ENCODE measurements around the gene TFB1M.
"Not testable (repeated sequence)": the region's sequence is repeated elsewhere in the genome, so short reads cannot be mapped to it uniquely, and the experiment has no call there.

The TFB1M gene

DNA sequence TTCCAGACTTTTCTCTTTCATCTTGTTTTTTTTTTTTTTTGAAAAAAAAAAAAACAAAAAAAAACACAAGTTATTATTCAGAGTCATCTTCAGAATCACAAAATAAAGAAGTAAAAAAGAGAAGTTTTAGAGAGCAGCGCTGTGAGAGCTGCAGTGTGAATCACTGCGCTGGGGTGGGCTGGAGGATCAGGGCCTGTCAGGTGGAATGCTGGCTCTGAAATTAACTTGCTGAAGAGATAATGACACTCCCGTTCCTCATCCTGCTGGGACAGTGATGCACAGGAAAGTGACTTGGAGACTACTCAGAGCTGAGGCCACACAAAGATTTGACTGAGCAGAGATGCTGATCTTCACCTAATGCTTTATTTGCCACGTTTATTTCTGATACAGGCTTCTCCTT lies 93.2 kb downstream of the TFB1M start:
- no peak overlapping the region for H3K27ac ChIP-seq
- TF ChIP-seq CTCF (IDR thresholded peaks at IDR 0.05) (no peak), ZFX (IDR thresholded peaks at IDR 0.05; ENCODE audit: borderline replicate concordance) (no peak)

GRCh38 chr6:155219858-155220301 lies 94.4 kb downstream of the TFB1M start:
- TF ChIP-seq CTCF (IDR thresholded peaks at IDR 0.05) (no peak), ZFX (IDR thresholded peaks at IDR 0.05; ENCODE audit: borderline replicate concordance) (no peak)
- no peak overlapping the region for H3K27ac ChIP-seq

GRCh38 chr6:155219299-155219698 lies 95.0 kb downstream of the TFB1M start:
- TF ChIP-seq CTCF (IDR thresholded peaks at IDR 0.05) (no peak), ZFX (IDR thresholded peaks at IDR 0.05; ENCODE audit: borderline replicate concordance) (no peak)
- no peak overlapping the region for H3K27ac ChIP-seq

- H3K27ac ChIP-seq: not testable (repeated sequence)
Measured at GRCh38 chr6:155218711-155219110, 95.6 kb downstream of the TFB1M start.

- TF ChIP-seq CTCF (IDR thresholded peaks at IDR 0.05) (no peak), ZFX (IDR thresholded peaks at IDR 0.05; ENCODE audit: borderline replicate concordance) (no peak)
- H3K27ac ChIP-seq: no peak overlapping the region
Measured at GRCh38 chr6:155216312-155217046, 97.8 kb downstream of the TFB1M start.

DNA sequence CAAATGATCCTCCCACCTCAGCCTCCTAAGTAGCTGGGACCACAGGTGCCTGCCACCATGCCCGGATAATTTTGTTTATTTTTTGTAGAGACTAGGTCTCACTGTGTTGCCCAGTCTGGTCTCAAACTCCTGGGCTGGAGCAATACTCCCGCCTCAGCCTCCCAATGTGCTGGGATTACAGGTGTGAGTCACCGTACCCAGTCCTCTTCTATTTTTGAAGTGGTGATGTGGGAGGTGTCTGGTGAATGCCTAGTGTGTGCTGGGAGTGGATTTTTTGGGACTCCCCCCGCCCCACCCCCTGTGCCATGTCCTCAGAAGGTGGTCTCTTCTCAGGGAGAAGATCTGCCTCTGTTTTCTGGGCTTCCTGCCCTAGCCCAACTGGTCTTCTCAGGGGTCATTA lies 98.4 kb downstream of the TFB1M start:
- TF ChIP-seq CTCF (IDR thresholded peaks at IDR 0.05) (no peak), ZFX (IDR thresholded peaks at IDR 0.05; ENCODE audit: borderline replicate concordance) (no peak)

GRCh38 chr6:155213611-155214372 lies 100.5 kb downstream of the TFB1M start:
- no peak for TF ChIP-seq CTCF (IDR thresholded peaks at IDR 0.05)
- TF ChIP-seq ZFX (IDR thresholded peaks at IDR 0.05; ENCODE audit: borderline replicate concordance): no peak
- H3K27ac ChIP-seq: no peak overlapping the region

More for the DNA sequence above, 98.4 kb downstream of the TFB1M start:
- H3K27ac ChIP-seq: no peak overlapping the region

Measured in 22Rv1 (cell line).